HEK293 (cell line): ENCODE results near the gene TBL1XR1.

Source experiments
- CTCF ChIA-PET: fragments of 350-600 bp; formaldehyde crosslinking; extraction: SDS; loops from one replicate; lab custom pipeline; 2021; ENCODE audit warnings: antibody characterized with exemption; lab: Yijun Ruan, JAX
- POLR2A ChIA-PET: fragments of 300-600 bp; formaldehyde crosslinking; extraction: SDS; loops from one replicate; lab custom pipeline; 2020; ENCODE audit warnings: antibody characterized with exemption, inconsistent platforms; lab: Yijun Ruan, JAX
- H3K27ac ChIP-seq: fragments of 200-500 bp; sonication (Bioruptor generic); 2 replicates; pipeline ENCODE4 v1.5.1; 2014; ENCODE audit warnings: low read depth, low read length, control low read depth, inconsistent platforms; ENCODE audit errors: extremely low read depth
- H3K36me3 ChIP-seq, 2 experiments: fragments of 200-500 bp in 1 of 2; sonication (Bioruptor generic) in 1 of 2; 1 replicate in 1 of 2; 2 replicates in 1 of 2; pipeline ENCODE4 v1.5.1; 2014 to 2017; ENCODE audit warnings: inconsistent platforms in 2 of 2, low read length in 2 of 2; ENCODE audit not compliant: control insufficient read depth in 2 of 2, insufficient read depth in 1 of 2
- H3K4me1 ChIP-seq: fragments of 200-500 bp; sonication (Bioruptor generic); 2 replicates; pipeline ENCODE4 v1.5.1; 2014; ENCODE audit warnings: mild to moderate bottlenecking, low read length, inconsistent platforms; ENCODE audit not compliant: control insufficient read depth, insufficient read depth
- H3K4me3 ChIP-seq: 2 replicates; pipeline ENCODE4 v1.5.1; 2011; ENCODE audit warnings: low read depth, mild to moderate bottlenecking, control low read depth, low read length, moderate library complexity
- H3K9me3 ChIP-seq: fragments of 200-500 bp; sonication (Bioruptor generic); 2 replicates; pipeline ENCODE4 v1.5.1; 2014; ENCODE audit warnings: low read depth, low read length, inconsistent platforms; ENCODE audit not compliant: control insufficient read depth, insufficient read depth
- GLI4 ChIP-seq: fragments of 450-650 bp; formaldehyde crosslinking; IDR thresholded peaks from 2 replicates; pipeline ENCODE4 v1.5.1; 2016; ENCODE audit warnings: missing biosample characterization, missing genetic modification characterization
- GLIS2 ChIP-seq: fragments of 450-650 bp; formaldehyde crosslinking; IDR thresholded peaks from 2 replicates; pipeline ENCODE4 v1.5.1; 2016; ENCODE audit warnings: missing biosample characterization, missing genetic modification characterization
- KLF10 ChIP-seq: fragments of 450-650 bp; IDR thresholded peaks from 2 replicates; pipeline ENCODE4 v1.5.1; 2018; ENCODE audit warnings: missing biosample characterization, mild to moderate bottlenecking, missing genetic modification characterization
- MYNN ChIP-seq: fragments of 450-650 bp; formaldehyde crosslinking; IDR thresholded peaks from 2 replicates; pipeline ENCODE4 v1.5.1; 2016; ENCODE audit warnings: missing biosample characterization, missing genetic modification characterization, borderline replicate concordance
- OSR2 ChIP-seq: fragments of 450-650 bp; formaldehyde crosslinking; IDR thresholded peaks from 2 replicates; pipeline ENCODE4 v1.5.1; 2016; ENCODE audit warnings: missing biosample characterization, missing genetic modification characterization
- REPIN1 ChIP-seq: fragments of 450-650 bp; formaldehyde crosslinking; IDR thresholded peaks from 2 replicates; pipeline ENCODE4 v1.5.1; 2017; ENCODE audit warnings: missing biosample characterization, missing genetic modification characterization, low read depth
- SCRT1 ChIP-seq: fragments of 450-650 bp; formaldehyde crosslinking; IDR thresholded peaks from 2 replicates; pipeline ENCODE4 v1.5.1; 2016; ENCODE audit warnings: missing biosample characterization, missing genetic modification characterization, borderline replicate concordance
- SCRT2 ChIP-seq: fragments of 450-650 bp; formaldehyde crosslinking; IDR thresholded peaks from 2 replicates; pipeline ENCODE4 v1.5.1; 2016; ENCODE audit warnings: missing biosample characterization, missing genetic modification characterization
- SP3 ChIP-seq: fragments of 450-650 bp; formaldehyde crosslinking; IDR thresholded peaks from 2 replicates; pipeline ENCODE4 v1.5.1; 2016; ENCODE audit warnings: missing biosample characterization, missing genetic modification characterization
- SP7 ChIP-seq: fragments of 450-650 bp; formaldehyde crosslinking; IDR thresholded peaks from 2 replicates; pipeline ENCODE4 v1.5.1; 2016; ENCODE audit warnings: missing biosample characterization, missing genetic modification characterization
- WT1 ChIP-seq: fragments of 450-650 bp; formaldehyde crosslinking; IDR thresholded peaks from 2 replicates; pipeline ENCODE4 v1.5.1; 2016; ENCODE audit warnings: missing biosample characterization, missing genetic modification characterization
- ZBTB7A ChIP-seq: fragments of 450-650 bp; formaldehyde crosslinking; IDR thresholded peaks from 2 replicates; pipeline ENCODE4 v1.5.1; 2016; ENCODE audit warnings: low read depth, missing biosample characterization, missing genetic modification characterization
- ZNF138 ChIP-seq: fragments of 450-650 bp; formaldehyde crosslinking; IDR thresholded peaks from 2 replicates; pipeline ENCODE4 v1.5.1; 2016; ENCODE audit warnings: missing biosample characterization, missing genetic modification characterization, borderline replicate concordance
- ZNF16 ChIP-seq: fragments of 450-650 bp; formaldehyde crosslinking; IDR thresholded peaks from 2 replicates; pipeline ENCODE4 v1.5.1; 2016; ENCODE audit warnings: low read depth, missing biosample characterization, missing genetic modification characterization
- ZNF202 ChIP-seq: fragments of 450-650 bp; formaldehyde crosslinking; IDR thresholded peaks from 2 replicates; pipeline ENCODE4 v1.5.1; 2016; ENCODE audit warnings: missing biosample characterization, missing genetic modification characterization, borderline replicate concordance
- ZNF302 ChIP-seq: fragments of 450-650 bp; formaldehyde crosslinking; IDR thresholded peaks from 2 replicates; pipeline ENCODE4 v1.5.1; 2016; ENCODE audit warnings: missing biosample characterization, missing genetic modification characterization, low read depth
- ZNF341 ChIP-seq: fragments of 450-650 bp; formaldehyde crosslinking; IDR thresholded peaks from 2 replicates; pipeline ENCODE4; 2016; ENCODE audit warnings: low read depth, missing biosample characterization, missing genetic modification characterization
- ZNF366 ChIP-seq: fragments of 450-650 bp; formaldehyde crosslinking; conservative IDR thresholded peaks from 2 replicates; pipeline ENCODE4 v1.5.1; 2016; ENCODE audit warnings: missing biosample characterization, missing genetic modification characterization
- ZNF426 ChIP-seq: fragments of 450-650 bp; formaldehyde crosslinking; IDR thresholded peaks from 2 replicates; pipeline ENCODE4 v1.5.1; 2017; ENCODE audit warnings: missing biosample characterization, missing genetic modification characterization, mild to moderate bottlenecking, inconsistent platforms, moderate library complexity
- ZNF433 ChIP-seq: fragments of 450-650 bp; formaldehyde crosslinking; IDR thresholded peaks from 2 replicates; pipeline ENCODE4 v1.5.1; 2016; ENCODE audit warnings: missing biosample characterization, missing genetic modification characterization, low read depth
- ZNF624 ChIP-seq: fragments of 450-650 bp; formaldehyde crosslinking; IDR thresholded peaks from 2 replicates; pipeline ENCODE4 v1.5.1; 2017; ENCODE audit warnings: missing biosample characterization, missing genetic modification characterization
- ZNF660 ChIP-seq: fragments of 450-650 bp; IDR thresholded peaks from 2 replicates; pipeline ENCODE4 v1.5.1; 2018; ENCODE audit warnings: missing biosample characterization, mild to moderate bottlenecking, missing genetic modification characterization
- ZNF670 ChIP-seq: fragments of 450-650 bp; formaldehyde crosslinking; IDR thresholded peaks from 2 replicates; pipeline ENCODE4 v1.5.1; 2016; ENCODE audit warnings: missing biosample characterization, missing genetic modification characterization, low read depth
- ZNF777 ChIP-seq: fragments of 450-650 bp; formaldehyde crosslinking; IDR thresholded peaks from 2 replicates; pipeline ENCODE4 v1.5.1; 2017; ENCODE audit warnings: missing biosample characterization, missing genetic modification characterization, borderline replicate concordance
- ZSCAN16 ChIP-seq: fragments of 450-650 bp; formaldehyde crosslinking; IDR thresholded peaks from 2 replicates; pipeline ENCODE4 v1.5.1; 2016; ENCODE audit warnings: missing biosample characterization, missing genetic modification characterization
- ZXDB ChIP-seq: fragments of 450-650 bp; formaldehyde crosslinking; IDR thresholded peaks from 2 replicates; pipeline ENCODE4 v1.5.1; 2016; ENCODE audit warnings: missing biosample characterization, missing genetic modification characterization
- TF ChIP-seq, protein P1 (sequence below): fragments of 450-650 bp; formaldehyde crosslinking; conservative IDR thresholded peaks from 2 replicates; pipeline ENCODE4 v1.5.1; 2016; ENCODE audit warnings: low read depth, missing biosample characterization, missing genetic modification characterization
- TF ChIP-seq, protein P2 (sequence below): fragments of 450-650 bp; formaldehyde crosslinking; IDR thresholded peaks from 2 replicates; pipeline ENCODE4 v1.5.1; 2016; ENCODE audit warnings: missing biosample characterization, missing genetic modification characterization
- TF ChIP-seq, protein P3 (sequence below): fragments of 450-650 bp; IDR thresholded peaks from 2 replicates; pipeline ENCODE4 v1.5.1; 2018; ENCODE audit warnings: missing biosample characterization, mild to moderate bottlenecking, missing genetic modification characterization
- TF ChIP-seq, protein P4 (sequence below): fragments of 450-650 bp; formaldehyde crosslinking; IDR thresholded peaks from 2 replicates; pipeline ENCODE4 v1.5.1; 2016; ENCODE audit warnings: missing biosample characterization, missing genetic modification characterization

Gene TBL1XR1

DNA sequence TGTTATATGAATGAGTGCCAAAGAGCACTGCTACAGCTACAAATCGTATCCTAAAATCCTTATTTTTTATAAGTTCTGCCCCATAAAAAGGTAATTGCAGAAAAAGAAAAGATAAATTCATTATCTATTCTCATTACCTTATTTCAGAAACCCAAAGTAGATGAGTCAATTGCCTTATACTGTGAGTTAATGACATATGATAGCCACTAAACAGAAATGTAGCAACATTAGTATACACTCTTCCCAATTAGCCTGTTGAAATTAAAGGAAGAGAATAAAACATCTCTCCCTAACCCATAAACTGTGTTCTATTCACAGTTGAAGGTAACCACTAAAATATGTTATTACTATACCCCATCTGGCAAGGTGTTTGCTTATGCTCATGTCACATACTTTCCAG is 11.0 kb downstream of the TBL1XR1 start:
- Histone ChIP-seq H3K36me3 (no peaks in the 10 kb centered on the region), H3K4me1 (peaks cover 3% of the 10 kb centered on the region; the same call in 1 of the 2 replicates), H3K4me3 (no peak overlapping the region), H3K27ac (no peak overlapping the region), H3K9me3 (no peaks in the 10 kb centered on the region)
- ChIA-PET CTCF (no interaction called here), POLR2A (no interaction called here)
- no peak for TF ChIP-seq ZXDB (tag by site-specific recombination)
- no peak for TF ChIP-seq ZSCAN16 (tag by site-specific recombination)
- 0 out of 2 replicates have a peak, but pooled peaks have one; percentile 10 for TF ChIP-seq ZNF366 (tag by site-specific recombination)
- no peak for TF ChIP-seq ZNF16
- TF ChIP-seq SCRT1 (tag by site-specific recombination), result peak; percentile 57
- TF ChIP-seq ZNF777, result no peak
- TF ChIP-seq ZNF426, result no peak
- TF ChIP-seq, protein P1, sequence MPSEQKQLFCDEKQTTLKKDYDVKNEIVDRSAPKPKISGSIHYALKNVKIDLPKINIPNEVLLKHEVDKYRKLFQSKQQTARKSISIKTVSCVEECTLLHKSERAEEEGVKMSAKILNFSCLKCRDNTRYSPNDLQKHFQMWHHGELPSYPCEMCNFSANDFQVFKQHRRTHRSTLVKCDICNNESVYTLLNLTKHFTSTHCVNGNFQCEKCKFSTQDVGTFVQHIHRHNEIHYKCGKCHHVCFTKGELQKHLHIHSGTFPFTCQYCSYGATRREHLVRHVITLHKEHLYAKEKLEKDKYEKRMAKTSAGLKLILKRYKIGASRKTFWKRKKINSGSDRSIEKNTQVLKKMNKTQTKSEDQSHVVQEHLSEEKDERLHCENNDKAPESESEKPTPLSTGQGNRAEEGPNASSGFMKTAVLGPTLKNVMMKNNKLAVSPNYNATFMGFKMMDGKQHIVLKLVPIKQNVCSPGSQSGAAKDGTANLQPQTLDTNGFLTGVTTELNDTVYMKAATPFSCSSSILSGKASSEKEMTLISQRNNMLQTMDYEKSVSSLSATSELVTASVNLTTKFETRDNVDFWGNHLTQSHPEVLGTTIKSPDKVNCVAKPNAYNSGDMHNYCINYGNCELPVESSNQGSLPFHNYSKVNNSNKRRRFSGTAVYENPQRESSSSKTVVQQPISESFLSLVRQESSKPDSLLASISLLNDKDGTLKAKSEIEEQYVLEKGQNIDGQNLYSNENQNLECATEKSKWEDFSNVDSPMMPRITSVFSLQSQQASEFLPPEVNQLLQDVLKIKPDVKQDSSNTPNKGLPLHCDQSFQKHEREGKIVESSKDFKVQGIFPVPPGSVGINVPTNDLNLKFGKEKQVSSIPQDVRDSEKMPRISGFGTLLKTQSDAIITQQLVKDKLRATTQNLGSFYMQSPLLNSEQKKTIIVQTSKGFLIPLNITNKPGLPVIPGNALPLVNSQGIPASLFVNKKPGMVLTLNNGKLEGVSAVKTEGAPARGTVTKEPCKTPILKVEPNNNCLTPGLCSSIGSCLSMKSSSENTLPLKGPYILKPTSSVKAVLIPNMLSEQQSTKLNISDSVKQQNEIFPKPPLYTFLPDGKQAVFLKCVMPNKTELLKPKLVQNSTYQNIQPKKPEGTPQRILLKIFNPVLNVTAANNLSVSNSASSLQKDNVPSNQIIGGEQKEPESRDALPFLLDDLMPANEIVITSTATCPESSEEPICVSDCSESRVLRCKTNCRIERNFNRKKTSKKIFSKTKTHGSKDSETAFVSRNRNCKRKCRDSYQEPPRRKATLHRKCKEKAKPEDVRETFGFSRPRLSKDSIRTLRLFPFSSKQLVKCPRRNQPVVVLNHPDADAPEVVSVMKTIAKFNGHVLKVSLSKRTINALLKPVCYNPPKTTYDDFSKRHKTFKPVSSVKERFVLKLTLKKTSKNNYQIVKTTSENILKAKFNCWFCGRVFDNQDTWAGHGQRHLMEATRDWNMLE (tag by site-specific recombination), result no peak
- TF ChIP-seq, protein P2, sequence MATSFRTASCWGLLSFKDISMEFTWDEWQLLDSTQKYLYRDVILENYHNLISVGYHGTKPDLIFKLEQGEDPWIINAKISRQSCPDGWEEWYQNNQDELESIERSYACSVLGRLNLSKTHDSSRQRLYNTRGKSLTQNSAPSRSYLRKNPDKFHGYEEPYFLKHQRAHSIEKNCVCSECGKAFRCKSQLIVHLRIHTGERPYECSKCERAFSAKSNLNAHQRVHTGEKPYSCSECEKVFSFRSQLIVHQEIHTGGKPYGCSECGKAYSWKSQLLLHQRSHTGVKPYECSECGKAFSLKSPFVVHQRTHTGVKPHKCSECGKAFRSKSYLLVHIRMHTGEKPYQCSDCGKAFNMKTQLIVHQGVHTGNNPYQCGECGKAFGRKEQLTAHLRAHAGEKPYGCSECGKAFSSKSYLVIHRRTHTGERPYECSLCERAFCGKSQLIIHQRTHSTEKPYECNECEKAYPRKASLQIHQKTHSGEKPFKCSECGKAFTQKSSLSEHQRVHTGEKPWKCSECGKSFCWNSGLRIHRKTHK (tag by site-specific recombination), result no peak
- TF ChIP-seq, protein P3, sequence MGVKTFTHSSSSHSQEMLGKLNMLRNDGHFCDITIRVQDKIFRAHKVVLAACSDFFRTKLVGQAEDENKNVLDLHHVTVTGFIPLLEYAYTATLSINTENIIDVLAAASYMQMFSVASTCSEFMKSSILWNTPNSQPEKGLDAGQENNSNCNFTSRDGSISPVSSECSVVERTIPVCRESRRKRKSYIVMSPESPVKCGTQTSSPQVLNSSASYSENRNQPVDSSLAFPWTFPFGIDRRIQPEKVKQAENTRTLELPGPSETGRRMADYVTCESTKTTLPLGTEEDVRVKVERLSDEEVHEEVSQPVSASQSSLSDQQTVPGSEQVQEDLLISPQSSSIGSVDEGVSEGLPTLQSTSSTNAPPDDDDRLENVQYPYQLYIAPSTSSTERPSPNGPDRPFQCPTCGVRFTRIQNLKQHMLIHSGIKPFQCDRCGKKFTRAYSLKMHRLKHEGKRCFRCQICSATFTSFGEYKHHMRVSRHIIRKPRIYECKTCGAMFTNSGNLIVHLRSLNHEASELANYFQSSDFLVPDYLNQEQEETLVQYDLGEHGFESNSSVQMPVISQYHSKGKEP (tag by site-specific recombination), result no peak
- 0 out of 2 replicates have a peak, but pooled peaks have one; percentile 26 for TF ChIP-seq OSR2
- no peak for TF ChIP-seq ZNF433 (tag by site-specific recombination)
- TF ChIP-seq ZNF624, result no peak
- TF ChIP-seq WT1, result no peak
- TF ChIP-seq, protein P4, sequence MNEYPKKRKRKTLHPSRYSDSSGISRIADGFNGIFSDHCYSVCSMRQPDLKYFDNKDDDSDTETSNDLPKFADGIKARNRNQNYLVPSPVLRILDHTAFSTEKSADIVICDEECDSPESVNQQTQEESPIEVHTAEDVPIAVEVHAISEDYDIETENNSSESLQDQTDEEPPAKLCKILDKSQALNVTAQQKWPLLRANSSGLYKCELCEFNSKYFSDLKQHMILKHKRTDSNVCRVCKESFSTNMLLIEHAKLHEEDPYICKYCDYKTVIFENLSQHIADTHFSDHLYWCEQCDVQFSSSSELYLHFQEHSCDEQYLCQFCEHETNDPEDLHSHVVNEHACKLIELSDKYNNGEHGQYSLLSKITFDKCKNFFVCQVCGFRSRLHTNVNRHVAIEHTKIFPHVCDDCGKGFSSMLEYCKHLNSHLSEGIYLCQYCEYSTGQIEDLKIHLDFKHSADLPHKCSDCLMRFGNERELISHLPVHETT (tag by site-specific recombination), result no peak
- no peak for TF ChIP-seq ZNF660
- TF ChIP-seq ZNF670 (tag by site-specific recombination), result no peak
- no peak for TF ChIP-seq ZNF341
- peak; percentile 36; the same call in 1 of the 2 replicates for TF ChIP-seq SCRT2 (tag by site-specific recombination)
- no peak for TF ChIP-seq ZNF202 (tag by site-specific recombination)
- no peak for TF ChIP-seq GLIS2 (tag by site-specific recombination)
- no peak for TF ChIP-seq ZNF302 (tag by site-specific recombination)
- no peak for TF ChIP-seq ZNF138 (tag by site-specific recombination)
- TF ChIP-seq ZBTB7A (tag by site-specific recombination), result no peak
- TF ChIP-seq SP3 (tag by site-specific recombination), result no peak
- 0 out of 2 replicates have a peak, but pooled peaks have one; percentile 24 for TF ChIP-seq SP7 (tag by site-specific recombination)
- TF ChIP-seq GLI4 (tag by site-specific recombination), result no peak
- no peak for TF ChIP-seq MYNN
- TF ChIP-seq REPIN1 (tag by site-specific recombination), result no peak
- TF ChIP-seq KLF10 (tag by site-specific recombination), result no peak
